Measurements from ENCODE around the gene TFG. TPM values are rescaled to one million over a fixed set of nuclear protein-coding genes. Genes with fewer than 3 reads are reported as not detected.

Gene TFG
- total and polyA plus RNA-seq, 2 experiments from 2014 or later, result 87.6 to 88.5 TPM

GRCh38 chr3:100777271-100777670 lies 68.0 kb downstream of the TFG start (continued):
- no peak for TF ChIP-seq ZNF462 (CRISPR knock-in tag; IDR thresholded peaks at IDR 0.05)

GRCh38 chr3:100779480-100779879 lies 70.2 kb downstream of the TFG start:
- peaks cover 4% of the 10 kb centered on the region for H3K9me2 ChIP-seq (ENCODE audit: insufficient read depth)
- Mint-ChIP-seq H3K36me3 (ENCODE audit: low read depth) (no peaks in the 10 kb centered on the region), H3K27me3 (ENCODE audit: insufficient read depth, low read depth, poor library complexity) (no peaks in the 10 kb centered on the region)

More at GRCh38 chr3:100779480-100779879, 70.2 kb downstream of the TFG start:
- Histone ChIP-seq H4K20me1 (replicated peaks; ENCODE audit: insufficient read depth) (no peaks in the 10 kb centered on the region), H3K36me3 (ENCODE audit: insufficient read depth) (no peaks in the 10 kb centered on the region), H3K4me2 (no peak overlapping the region), H3F3A (replicated peaks; ENCODE audit: low read depth) (no peaks in the 10 kb centered on the region), H3K79me2 (replicated peaks; ENCODE audit: insufficient read depth) (no peaks in the 10 kb centered on the region), H2AFZ (no peak overlapping the region), H3K4me1 (ENCODE audit: insufficient read depth) (no peaks in the 10 kb centered on the region), H3K4me3 (no peak overlapping the region), H3K27ac (ENCODE audit: low read depth) (no peak overlapping the region), H3K27me3 (ENCODE audit: insufficient read depth) (no peaks in the 10 kb centered on the region)
- TF ChIP-seq ZNF114 (CRISPR knock-in tag; IDR thresholded peaks at IDR 0.05), result no peak
- no peak for TF ChIP-seq EZH2 (IDR thresholded peaks at IDR 0.05; ENCODE audit: low read depth, unreplicated experiment)
- no peak for TF ChIP-seq POLR2AphosphoS5 (IDR thresholded peaks at IDR 0.05; ENCODE audit: low read depth)
- no peak for TF ChIP-seq EZH2phosphoT487 (IDR thresholded peaks at IDR 0.05; ENCODE audit: unreplicated experiment)
- no peak for TF ChIP-seq ZNF331 (CRISPR knock-in tag; IDR thresholded peaks at IDR 0.05; ENCODE audit: low read depth)
- no peak for TF ChIP-seq ZNF462 (CRISPR knock-in tag; IDR thresholded peaks at IDR 0.05)
- no peak for TF ChIP-seq CREB1 (CRISPR knock-in tag; IDR thresholded peaks at IDR 0.05; ENCODE audit: low read depth)
- no peak for TF ChIP-seq JUNB (IDR thresholded peaks at IDR 0.05; ENCODE audit: unreplicated experiment)
- TF ChIP-seq ETS1 (IDR thresholded peaks at IDR 0.05), result no peak
- H3K4me3 Mint-ChIP-seq, result no peak overlapping the region
- no peak overlapping the region for H3K27ac Mint-ChIP-seq
- H3K4me1 Mint-ChIP-seq, result no peaks in the 10 kb centered on the region
- ATAC-seq (no peak), DNase-seq (ENCODE audit: low spot score) (no peak)
- H3K9me3 Mint-ChIP-seq, result peaks cover 1% of the 10 kb centered on the region; the same call in 1 of the 3 replicates
